Testis (tissue), 2 donors: ENCODE data around the gene PPP2R5D.

Experiments
- POLR2A ChIP-seq: fragments of 450-650 bp; IDR thresholded peaks from one replicate; pipeline ENCODE4 v1.6.1; 2017; ENCODE audit warnings: antibody characterized with exemption, mild to moderate bottlenecking, moderate library complexity
- TF ChIP-seq, protein P1 (sequence below), 3 experiments: fragments of 450-650 bp in 2 of 3; fragments of 200-600 bp in 1 of 3; sonication (generic) in 1 of 3; IDR thresholded peaks; one replicate each; pipeline ENCODE4 v1.5.1; 2016 to 2019; ENCODE audit warnings: antibody characterized with exemption in 3 of 3, mild to moderate bottlenecking in 2 of 3, moderate library complexity in 1 of 3

DNA sequence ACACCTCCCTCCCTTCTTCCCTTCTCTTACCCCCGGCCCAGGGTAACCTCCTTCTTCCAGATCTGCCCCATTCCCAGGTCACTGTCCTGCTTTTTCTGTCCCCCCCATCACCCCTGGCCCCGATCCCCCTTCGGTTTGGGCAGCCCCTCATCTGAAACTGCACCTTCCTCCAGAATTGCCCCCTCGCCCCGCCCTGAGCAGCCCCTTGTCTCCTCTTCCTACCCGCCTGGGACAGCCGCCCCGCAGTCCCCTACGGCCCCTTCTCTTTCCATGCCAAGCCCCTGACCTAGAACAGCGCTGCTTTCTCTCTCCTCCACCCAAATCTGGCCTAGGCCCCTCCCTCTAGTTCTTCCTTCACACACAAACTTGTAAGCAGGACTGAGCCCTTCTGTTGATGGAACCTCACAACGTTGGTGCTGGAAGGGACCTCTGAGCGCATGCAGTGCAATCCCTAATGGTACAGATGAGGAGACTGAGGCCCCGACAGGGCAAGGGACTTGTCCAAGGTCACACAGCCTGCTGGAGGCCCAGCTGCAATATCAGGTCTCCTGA is 630 bp downstream of the PPP2R5D start:
- TF ChIP-seq POLR2A: no peak
- TF ChIP-seq, protein P1, sequence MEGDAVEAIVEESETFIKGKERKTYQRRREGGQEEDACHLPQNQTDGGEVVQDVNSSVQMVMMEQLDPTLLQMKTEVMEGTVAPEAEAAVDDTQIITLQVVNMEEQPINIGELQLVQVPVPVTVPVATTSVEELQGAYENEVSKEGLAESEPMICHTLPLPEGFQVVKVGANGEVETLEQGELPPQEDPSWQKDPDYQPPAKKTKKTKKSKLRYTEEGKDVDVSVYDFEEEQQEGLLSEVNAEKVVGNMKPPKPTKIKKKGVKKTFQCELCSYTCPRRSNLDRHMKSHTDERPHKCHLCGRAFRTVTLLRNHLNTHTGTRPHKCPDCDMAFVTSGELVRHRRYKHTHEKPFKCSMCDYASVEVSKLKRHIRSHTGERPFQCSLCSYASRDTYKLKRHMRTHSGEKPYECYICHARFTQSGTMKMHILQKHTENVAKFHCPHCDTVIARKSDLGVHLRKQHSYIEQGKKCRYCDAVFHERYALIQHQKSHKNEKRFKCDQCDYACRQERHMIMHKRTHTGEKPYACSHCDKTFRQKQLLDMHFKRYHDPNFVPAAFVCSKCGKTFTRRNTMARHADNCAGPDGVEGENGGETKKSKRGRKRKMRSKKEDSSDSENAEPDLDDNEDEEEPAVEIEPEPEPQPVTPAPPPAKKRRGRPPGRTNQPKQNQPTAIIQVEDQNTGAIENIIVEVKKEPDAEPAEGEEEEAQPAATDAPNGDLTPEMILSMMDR (IDR thresholded peaks at IDR 0.05): no peak
